ENCODE results near the gene MAD2L1BP. TPM values are rescaled to one million over a fixed set of nuclear protein-coding genes. Genes with fewer than 3 reads are reported as not detected.
"Not testable (repeated sequence)": the region's sequence is repeated elsewhere in the genome, so short reads cannot be mapped to it uniquely, and the experiment has no call there.

Gene MAD2L1BP
- total RNA-seq, 1 experiment from 2014 or later, result 39.1 TPM

DNA sequence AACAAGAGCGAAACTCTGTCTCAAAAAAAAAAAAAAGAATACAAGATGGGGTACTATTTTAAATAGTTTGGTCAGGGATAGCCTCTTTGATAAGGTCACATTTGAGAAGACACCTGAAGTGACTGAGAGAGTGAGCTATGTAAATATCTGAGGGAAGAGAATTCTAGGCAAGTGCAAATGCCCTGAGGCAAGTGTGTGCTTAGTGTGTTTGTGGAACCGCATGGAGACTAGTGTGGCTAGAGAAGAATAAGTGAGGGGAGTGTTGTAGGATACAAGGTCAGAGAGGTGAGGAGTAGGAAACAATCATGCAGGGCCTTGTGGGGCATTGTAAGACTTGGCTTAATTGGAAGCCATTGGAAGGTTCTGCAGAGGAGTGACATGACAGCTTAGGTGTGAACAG is 12.6 kb downstream of the MAD2L1BP start:
- no peak for DNase-seq (ENCODE audit: low read depth)
- in situ Hi-C loops (cut with HindIII; ENCODE audit: low pct_unique_long_range_greater_than_20kb, low sequenced_read_pairs), result no loop called here

DNA sequence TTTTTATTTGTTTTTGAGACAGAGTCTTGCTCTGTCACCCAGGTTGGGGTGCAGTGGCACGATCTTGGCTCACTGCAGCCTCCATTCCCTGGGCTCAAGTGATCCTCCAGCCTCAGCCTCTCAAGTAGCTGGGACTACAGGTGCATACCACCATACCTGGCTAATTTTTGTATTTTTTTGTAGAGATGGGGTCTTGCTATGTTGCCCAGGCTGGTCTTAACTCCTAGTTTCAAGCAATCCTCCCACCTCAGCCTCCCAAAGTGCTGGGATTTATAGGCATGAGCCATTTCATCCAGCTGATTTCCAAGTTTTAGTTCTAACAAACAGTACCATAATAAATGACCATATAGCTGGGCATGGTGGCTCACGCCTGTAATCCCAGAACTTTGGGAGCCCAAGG is 17.2 kb downstream of the MAD2L1BP start:
- DNase-seq (ENCODE audit: low read depth); in situ Hi-C loops (cut with HindIII; ENCODE audit: low pct_unique_long_range_greater_than_20kb, low sequenced_read_pairs): not testable (repeated sequence)

DNA sequence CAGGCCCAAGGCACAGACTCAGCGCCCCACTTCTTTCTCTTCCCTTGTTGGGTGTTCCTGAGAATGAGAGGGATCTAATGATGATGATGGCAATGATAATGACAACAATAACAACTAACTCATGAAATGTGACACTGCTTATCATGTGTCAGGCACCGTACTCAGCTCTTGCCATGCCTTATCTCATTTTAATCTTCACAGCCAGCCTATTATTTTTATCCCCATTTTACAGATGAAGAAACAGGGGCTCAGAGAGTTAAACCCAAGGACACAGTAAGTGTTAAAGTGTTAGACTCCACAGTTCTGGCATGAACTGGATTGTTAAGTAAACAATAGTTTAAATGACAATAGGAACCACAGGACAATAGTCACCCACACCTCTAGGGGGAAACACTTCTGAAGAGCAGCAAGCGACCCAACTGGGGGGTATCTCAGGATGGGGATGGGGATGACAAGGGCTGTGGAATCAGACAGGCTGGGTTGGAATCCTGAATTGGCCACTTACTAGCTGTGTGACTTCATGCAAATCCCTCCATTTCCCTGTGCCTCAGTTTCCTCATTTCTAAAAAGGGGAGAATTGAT is 21.7 kb downstream of the MAD2L1BP start:
- no peak for DNase-seq (ENCODE audit: low read depth)
- in situ Hi-C loops (cut with HindIII; ENCODE audit: low pct_unique_long_range_greater_than_20kb, low sequenced_read_pairs), result no loop called here

DNA sequence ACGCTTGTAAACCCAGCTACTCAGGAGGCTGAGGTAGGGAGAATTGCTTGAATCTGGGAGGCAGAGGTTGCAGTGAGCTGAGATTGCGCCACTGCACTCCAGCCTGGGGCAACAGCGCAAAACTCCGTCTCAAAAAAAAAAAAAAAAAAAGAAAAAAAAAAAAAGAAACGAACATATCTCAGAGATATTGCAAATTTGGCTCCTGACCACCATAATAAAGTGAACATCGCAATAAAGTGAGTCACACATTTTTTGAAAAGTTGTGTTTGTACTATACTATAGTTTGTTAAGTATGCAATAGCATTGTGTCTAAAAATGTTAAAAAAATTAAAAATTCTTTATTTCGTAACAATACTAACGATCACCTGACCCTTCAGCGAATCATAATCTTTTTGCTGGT is 22.5 kb downstream of the MAD2L1BP start:
- in situ Hi-C loops (cut with HindIII; ENCODE audit: low pct_unique_long_range_greater_than_20kb, low sequenced_read_pairs), result no loop called here
- DNase-seq (ENCODE audit: low read depth), result no peak

DNA sequence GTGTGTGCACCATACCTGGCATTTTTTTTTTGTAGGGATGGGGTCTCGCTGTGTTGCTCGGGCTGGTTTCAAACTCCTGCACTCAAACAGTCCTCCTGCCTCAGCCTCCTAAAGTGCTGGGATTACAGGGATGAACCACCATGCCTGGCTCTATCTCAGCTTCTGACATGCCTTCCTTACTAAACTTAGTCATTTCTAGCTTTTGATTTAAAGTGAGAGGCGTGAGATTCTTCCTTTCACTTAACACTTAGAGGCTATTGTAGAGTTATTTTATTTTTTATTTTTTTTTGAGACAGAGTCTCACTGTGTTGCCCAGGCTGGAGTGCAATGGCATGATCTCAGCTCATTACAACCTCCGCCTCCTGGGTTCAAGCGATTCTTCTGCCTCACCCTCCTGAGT is 27.3 kb downstream of the MAD2L1BP start:
- DNase-seq (ENCODE audit: low read depth); in situ Hi-C loops (cut with HindIII; ENCODE audit: low pct_unique_long_range_greater_than_20kb, low sequenced_read_pairs): not testable (repeated sequence)

DNA sequence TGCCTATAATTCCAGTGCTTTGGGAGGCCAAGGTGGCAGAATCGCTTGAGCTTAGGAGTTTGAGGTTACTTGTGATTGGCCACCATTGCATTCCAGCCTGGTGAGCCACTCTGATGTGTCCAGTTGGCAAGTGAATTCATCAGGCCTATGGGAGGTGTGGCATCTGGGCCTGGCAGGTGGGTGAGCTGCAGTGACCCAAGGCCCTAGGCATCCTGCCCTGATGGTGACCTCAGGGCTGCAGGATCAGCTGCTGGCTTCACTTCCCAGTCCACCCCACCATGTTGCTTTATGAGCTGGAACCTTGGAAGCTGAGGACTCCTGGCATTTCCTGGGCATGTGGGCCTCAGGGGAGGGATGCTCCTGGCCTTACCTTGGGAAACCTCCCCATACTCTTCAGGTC is 29.7 kb downstream of the MAD2L1BP start:
- DNase-seq (ENCODE audit: low read depth), result peak; percentile 53
- in situ Hi-C loops (cut with HindIII; ENCODE audit: low pct_unique_long_range_greater_than_20kb, low sequenced_read_pairs), result no loop called here

DNA sequence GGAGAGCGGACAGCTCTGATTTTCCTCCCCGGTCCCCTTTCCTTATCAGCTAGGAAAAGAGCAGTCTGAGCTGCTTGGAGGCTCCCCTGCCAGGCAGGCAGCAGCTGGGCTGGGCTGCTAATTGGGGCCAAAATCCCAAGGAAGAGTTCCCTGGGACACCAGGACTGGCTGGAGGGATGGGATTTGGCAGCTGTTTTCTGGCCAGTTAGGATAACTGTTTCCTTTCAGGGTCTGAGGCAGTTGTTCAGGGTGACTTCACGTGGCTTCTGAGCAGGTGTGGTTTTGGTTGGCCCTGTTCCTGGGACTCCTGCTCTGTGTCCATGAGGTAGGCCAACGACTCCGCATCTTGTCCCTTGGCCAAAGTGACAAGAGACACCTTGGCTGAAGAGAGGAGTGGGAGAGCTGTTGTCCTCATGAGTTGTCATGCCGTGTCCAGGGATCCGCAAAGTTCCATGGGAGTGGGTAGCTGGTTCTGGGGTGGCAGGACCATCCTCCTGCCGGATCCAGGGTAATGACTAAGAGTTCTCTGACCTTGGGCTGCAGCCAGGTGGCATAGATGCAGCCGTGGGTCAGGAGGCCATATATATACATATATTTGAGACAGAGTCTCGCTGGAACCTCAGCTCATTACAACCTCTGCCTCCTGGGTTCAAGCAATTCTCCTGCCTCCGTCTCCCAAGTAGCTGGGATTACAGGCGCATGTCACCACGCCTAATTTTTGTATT is 30.7 kb downstream of the MAD2L1BP start:
- in situ Hi-C loops (cut with HindIII; ENCODE audit: low pct_unique_long_range_greater_than_20kb, low sequenced_read_pairs), result no loop called here
- no peak for DNase-seq (ENCODE audit: low read depth)

DNA sequence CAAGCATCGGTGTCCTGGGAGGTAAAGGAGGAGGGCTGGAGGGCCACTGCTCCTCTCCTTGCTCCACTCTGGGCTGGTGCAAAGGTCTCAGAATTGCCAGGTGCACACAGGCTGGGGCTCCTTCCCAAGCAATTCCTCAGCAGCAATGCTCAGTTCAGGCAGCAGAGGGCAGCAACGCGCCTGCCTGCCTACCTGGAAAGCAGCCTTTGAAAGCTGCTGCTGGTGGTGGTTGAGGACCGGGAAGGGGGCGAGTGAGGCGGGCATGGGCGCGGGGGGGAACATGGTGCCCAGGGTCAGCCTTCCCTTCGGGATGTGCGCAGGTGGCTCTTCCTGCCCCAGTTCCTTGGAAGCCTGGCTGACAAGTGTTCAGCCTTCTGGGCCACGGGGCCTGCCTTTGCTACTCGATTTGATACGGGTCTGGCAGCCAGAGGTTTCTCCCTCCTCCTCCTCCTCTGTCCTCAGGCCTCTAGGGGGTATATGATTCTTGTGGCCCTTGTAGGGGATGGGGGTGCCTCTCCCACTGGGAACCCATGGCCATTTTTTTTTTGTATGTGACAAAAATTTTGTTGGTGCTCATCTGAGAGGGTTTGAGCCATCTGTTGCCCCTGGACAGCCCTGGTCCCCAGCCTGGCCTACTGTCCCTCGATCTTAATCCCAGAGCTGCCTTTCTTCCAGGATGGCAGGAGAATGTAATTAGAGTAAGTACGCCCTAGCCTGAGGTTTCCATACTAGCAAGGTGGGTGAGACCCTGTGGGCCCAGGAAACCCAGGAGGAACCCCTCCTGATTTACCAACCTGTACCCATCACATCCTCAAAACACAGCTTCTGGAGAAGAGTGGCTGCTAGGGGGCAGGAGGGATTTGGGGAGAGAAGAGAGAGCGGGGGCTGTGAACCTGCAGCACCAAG is 31.9 kb downstream of the MAD2L1BP start:
- in situ Hi-C loops (cut with HindIII; ENCODE audit: low pct_unique_long_range_greater_than_20kb, low sequenced_read_pairs), result no loop called here
- peak; percentile 85 for DNase-seq (ENCODE audit: low read depth)

DNA sequence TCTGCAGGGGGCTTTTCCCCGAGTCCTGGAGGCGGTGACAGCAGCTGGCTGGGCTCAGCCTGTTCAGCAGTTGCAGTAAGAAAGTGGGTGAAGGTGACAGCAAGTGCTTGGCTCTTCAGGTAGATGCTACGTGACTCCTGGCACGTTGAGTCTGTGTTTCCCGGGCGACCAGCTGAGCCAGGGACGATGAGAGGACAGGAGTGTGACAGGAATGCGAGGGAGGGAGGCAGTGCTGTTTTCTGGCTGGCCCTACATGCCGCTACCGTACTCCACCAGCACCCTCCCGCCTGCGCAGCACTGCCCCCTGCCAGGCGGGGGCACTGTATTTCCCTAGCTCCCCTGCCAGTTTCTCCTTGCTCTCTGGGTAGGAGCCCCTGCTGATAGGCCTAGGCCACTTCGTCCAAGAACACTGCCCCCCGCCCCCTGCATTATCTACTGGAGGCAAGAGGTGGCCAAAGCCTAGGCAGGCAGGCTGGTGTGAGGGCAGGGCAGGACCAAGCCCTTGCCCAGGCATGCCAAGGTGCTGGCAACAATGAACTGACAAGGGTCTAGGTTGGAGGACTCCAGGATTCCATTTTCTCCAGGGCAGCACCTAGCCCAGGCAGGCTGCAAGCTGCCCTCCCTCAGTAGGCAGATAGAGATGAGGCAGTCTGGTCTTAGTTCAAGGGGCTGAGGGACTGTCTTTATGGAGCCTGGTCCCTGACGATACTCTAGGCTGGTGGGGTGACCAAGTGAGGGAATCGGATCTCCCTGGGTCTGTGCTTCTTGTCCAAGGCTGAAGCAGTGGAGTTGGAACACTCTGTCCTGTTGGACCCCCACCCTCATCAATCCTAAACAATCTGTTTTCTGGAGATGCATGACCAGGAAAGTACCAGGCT is 32.8 kb downstream of the MAD2L1BP start:
- in situ Hi-C loops (cut with HindIII; ENCODE audit: low pct_unique_long_range_greater_than_20kb, low sequenced_read_pairs), result no loop called here
- DNase-seq (ENCODE audit: low read depth), result peak; percentile 97

DNA sequence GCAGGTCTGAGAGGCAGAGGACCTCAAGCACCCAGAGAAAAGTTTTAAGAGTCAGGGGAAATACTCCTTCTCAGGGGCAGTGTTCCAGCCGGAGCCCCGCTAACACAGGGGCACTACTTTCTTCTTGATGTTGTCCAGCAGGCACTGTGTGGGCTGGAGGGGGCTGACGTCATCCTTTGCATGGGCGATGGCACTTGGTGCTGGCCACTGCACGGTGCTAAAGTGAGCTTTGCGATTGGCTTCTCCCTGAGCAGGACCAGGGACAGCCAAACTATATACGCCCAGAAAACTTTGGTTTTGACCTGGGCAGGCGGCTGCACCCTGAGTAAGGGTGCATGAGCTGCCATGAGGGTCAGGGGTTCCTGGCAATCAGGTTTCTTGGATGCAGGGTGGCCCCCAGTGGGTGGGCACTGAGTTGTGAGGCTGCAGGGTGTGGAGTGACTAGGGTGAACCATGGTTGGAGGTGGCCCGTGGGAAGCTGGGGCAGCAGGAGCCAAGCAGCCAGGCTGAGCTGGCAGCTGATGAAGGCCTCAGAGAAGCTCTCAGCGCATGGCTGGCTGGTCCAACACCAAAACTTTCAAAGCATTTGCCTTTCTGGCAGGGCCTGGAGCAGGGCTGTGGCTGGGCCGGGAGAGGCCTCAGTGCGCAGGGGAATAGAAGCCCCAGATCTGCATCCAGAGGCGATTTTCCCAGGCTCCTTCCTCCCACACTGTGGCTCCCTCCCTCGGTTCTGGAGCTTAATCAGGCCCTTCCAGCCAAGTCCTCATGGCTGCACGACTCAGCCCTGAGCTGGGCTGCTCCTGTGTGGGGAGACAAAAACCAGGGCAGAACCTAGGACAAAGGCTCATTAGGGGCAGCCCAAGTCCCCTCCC is 33.6 kb downstream of the MAD2L1BP start:
- in situ Hi-C loops (cut with HindIII; ENCODE audit: low pct_unique_long_range_greater_than_20kb, low sequenced_read_pairs), result no loop called here

DNA sequence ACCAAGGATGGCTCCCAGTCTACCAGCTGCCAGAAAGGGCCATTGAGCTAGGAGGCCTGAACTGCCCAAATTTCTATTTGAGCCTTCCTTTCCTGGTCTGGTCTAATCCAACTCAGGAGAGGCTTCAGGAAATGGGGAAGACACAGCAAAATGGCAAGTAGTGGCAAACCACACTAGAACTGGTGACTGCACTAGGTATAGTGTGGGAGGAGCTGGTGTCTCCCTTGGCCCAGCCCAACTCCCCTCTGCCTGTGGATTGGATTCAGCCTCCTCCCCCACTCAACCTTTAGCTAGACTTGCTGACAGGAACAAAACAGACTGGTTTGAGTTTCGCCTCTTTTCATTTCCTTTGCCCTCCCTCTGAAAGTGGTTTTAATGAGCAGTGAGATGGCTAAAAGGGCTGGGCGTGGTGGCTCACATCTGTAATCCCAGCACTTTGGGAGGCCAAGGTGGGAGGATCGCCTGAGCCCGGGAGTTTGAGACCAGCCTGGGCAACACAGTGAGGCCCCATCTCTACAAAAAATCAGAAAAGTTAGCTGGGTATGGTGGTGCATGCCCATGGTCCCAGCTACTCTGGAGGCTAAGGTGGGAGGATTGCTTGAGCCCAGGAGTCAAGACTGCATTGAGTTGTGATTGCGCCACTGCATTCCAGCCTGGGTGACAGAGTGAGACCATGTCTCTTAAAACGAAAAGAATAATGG is 34.4 kb downstream of the MAD2L1BP start:
- in situ Hi-C loops (cut with HindIII; ENCODE audit: low pct_unique_long_range_greater_than_20kb, low sequenced_read_pairs), result no loop called here
- DNase-seq (ENCODE audit: low read depth), result peak; percentile 39

More for the DNA sequence above, 33.6 kb downstream of the MAD2L1BP start:
- DNase-seq (ENCODE audit: low read depth), result no peak

DNA sequence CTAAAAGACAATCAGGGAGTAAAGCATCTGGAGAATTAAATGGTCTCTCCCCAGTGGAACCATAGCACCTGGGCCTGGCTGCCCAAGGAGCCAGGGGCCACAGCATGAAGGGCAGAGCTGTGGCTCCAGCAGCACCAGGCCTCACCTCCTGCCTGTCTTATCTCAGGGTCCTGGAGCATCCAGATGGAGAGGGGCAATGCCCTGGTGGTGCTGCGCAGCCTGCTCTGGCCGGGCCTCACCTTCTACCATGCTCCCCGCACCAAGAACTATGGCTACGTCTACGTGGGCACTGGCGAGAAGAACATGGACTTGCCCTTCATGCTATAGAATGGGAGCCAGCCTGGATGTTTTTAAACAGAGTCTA is 35.0 kb downstream of the MAD2L1BP start:
- no peak for DNase-seq (ENCODE audit: low read depth)
- in situ Hi-C loops (cut with HindIII; ENCODE audit: low pct_unique_long_range_greater_than_20kb, low sequenced_read_pairs), result no loop called here

DNA sequence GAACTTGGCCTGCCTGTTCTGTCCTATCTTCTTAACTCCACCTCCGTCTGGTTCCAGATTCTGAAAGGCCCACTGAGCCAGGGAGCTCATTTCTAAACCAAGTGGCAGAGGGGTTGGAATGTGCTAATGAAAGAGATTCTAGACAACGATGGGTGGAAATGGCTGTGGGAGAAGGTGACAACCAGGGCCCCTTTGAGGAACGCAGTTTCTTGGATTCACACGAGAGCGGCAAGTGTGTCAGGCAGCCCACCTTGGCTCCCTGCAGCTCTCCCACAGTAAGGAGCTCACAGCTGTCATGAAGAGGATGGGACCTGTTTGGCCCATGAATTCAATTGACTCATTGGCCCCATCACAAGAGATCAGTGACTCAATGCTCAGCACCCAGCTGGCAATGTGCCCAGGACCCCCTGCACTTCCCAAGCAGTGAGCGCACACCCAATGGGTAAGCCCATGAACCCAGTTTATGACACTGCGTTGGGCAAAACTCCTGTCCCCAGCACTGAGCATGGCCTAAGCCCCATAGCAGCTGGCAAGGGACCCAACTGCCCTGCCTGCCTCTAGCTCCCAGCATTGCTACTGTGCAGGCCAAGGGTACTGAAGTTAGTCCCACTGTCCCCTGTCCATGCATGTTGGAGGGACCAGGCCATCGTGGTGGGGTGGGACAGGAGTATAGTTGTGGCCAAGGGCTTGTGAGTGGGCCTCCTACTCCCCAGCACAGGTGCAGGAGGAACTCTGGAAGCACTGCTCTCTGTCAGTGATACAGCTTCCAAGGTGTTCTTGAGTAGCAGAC is 35.6 kb downstream of the MAD2L1BP start:
- DNase-seq (ENCODE audit: low read depth), result no peak
- in situ Hi-C loops (cut with HindIII; ENCODE audit: low pct_unique_long_range_greater_than_20kb, low sequenced_read_pairs), result no loop called here

DNA sequence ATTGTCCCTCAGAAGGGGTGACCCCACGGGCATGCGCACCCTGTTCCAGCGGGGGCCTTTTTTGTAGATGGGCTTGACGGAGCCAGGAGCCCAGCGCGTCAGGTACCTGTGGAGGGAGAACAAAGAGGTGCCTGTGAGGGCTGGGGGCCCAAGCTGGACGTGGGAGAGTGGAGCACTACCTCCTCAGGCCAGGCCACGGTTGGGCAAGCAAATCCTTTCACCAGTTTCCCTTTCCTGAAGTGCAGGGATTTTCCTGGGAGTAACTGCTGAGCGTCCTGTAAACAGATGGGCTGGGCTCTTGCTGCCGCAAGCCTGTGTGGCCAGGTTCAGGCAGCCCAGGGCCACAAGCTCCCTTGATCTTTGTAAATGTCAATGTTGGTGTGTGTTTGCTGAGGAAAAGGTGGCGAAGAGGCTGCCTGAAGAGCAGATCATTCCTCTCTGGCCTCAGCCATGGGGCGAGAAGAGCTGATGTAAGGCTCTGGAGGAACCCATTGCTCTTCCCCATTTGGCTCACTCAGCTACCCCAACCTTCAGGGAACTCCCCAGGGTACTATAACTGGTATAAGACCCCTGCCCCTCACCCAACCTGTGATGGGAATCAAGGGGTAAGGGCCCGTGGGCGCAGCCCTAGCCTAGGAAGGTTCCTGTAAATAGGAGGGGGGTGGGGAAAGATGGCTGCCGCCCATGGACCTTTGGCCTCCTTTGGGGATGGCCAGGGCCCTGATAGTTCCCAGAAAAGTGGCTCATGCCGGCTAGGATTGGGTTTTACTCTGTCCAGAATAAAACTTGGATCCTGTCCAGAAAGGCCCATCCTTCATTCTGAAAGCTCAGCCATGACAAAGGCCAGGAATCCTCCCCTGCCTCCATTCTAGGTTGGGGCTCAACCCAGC is 36.4 kb downstream of the MAD2L1BP start:
- in situ Hi-C loops (cut with HindIII; ENCODE audit: low pct_unique_long_range_greater_than_20kb, low sequenced_read_pairs), result no loop called here
- peak; percentile 26 for DNase-seq (ENCODE audit: low read depth)

DNA sequence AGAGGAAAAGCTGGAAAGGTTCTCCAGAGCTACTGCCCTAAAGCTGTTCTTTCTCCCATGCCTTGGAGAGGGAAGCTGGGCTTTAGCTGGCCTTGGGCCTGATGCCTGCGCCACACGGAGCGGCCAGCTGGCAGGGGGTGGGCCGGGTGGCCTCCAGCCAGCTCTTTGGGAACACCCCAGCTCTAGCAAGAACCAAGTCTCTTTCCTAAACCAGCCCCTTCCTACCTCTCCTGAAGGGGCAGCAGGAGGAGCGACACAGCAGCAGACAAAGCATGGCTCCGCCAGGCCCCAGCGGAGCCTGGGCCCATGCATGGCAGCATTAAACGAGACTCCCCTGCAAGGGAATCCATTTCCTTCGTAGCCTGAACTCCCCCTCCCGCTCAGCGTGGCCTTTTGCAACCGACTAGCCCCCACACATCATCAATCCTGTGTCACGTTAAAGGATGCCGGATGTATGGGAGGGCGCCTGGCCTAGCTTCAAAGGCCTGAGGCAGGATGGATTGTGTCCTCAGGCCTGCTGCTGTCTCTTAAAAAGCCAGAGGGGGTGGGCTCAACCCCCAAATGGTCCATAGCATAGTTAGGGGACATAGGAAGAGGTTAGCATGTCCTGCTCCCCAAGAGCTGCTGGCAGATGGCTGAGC is 37.9 kb downstream of the MAD2L1BP start:
- in situ Hi-C loops (cut with HindIII; ENCODE audit: low pct_unique_long_range_greater_than_20kb, low sequenced_read_pairs), result no loop called here

More for the DNA sequence above, 37.9 kb downstream of the MAD2L1BP start:
- no peak for DNase-seq (ENCODE audit: low read depth)
